Hindlimb muscle (tissue), 1 donor: Measurements from ENCODE around the gene SMAP1. TPM values are rescaled to one million over a fixed set of nuclear protein-coding genes. Genes with fewer than 3 reads are reported as not detected.
"Not testable (repeated sequence)": the region's sequence is repeated elsewhere in the genome, so short reads cannot be mapped to it uniquely, and the experiment has no call there.

ENCODE experiments used
- DNase-seq: peaks from one replicate; pipeline ENCODE4 v3.0.0-alpha.2; 2013
- polyA plus RNA-seq: library from polyadenylated mRNA; unstranded; fragments of 120-200 nt; gene quantifications from one replicate; pipeline ENCODE4 v1.2.1, GENCODE V29; 2013; ENCODE audit not compliant: insufficient read length

The SMAP1 gene
- polyA plus RNA-seq, 1 donor: 26.9 TPM

GRCh38 chr6:70742462-70742861 is 74.8 kb downstream of the SMAP1 start:
- not testable (repeated sequence) for DNase-seq

GRCh38 chr6:70753870-70754380 is 86.2 kb downstream of the SMAP1 start:
- no peak for DNase-seq

GRCh38 chr6:70758883-70759282 is 91.2 kb downstream of the SMAP1 start:
- DNase-seq: no peak

- no peak for DNase-seq
Observed at GRCh38 chr6:70763754-70764510, 96.2 kb downstream of the SMAP1 start.

- no peak for DNase-seq
Observed at GRCh38 chr6:70764706-70765105, 97.0 kb downstream of the SMAP1 start.

GRCh38 chr6:70771351-70771750 is 103.7 kb downstream of the SMAP1 start:
- DNase-seq: not testable (repeated sequence)

- DNase-seq: no peak
Observed at GRCh38 chr6:70779934-70780333, 112.3 kb downstream of the SMAP1 start.

- DNase-seq: no peak
Observed at GRCh38 chr6:70790483-70791224, 123.0 kb downstream of the SMAP1 start.

- DNase-seq: no peak
Observed at GRCh38 chr6:70797625-70798024, 129.9 kb downstream of the SMAP1 start.

- no peak for DNase-seq
Observed at GRCh38 chr6:70806086-70806485, 138.4 kb downstream of the SMAP1 start.

GRCh38 chr6:70811788-70812187 is 144.1 kb downstream of the SMAP1 start:
- DNase-seq: no peak

- DNase-seq: no peak
Observed at GRCh38 chr6:70813885-70814284, 146.2 kb downstream of the SMAP1 start.

- no peak for DNase-seq
Observed at GRCh38 chr6:70819646-70820045, 152.0 kb downstream of the SMAP1 start.

GRCh38 chr6:70820778-70821177 is 153.1 kb downstream of the SMAP1 start:
- DNase-seq: no peak

- no peak for DNase-seq
Observed at GRCh38 chr6:70821751-70822150, 154.1 kb downstream of the SMAP1 start.

- no peak for DNase-seq
Observed at GRCh38 chr6:70823651-70824050, 156.0 kb downstream of the SMAP1 start.

GRCh38 chr6:70831427-70831826 is 163.7 kb downstream of the SMAP1 start:
- no peak for DNase-seq

GRCh38 chr6:70834520-70834919 is 166.8 kb downstream of the SMAP1 start:
- no peak for DNase-seq

GRCh38 chr6:70838907-70839285 is 171.2 kb downstream of the SMAP1 start:
- no peak for DNase-seq

GRCh38 chr6:70839286-70840266 is 171.9 kb downstream of the SMAP1 start:
- DNase-seq: no peak

GRCh38 chr6:70841112-70841511 is 173.4 kb downstream of the SMAP1 start:
- DNase-seq: no peak

- DNase-seq: no peak
Observed at GRCh38 chr6:70842541-70842940, 174.9 kb downstream of the SMAP1 start.
